ENCODE measurements around the gene SCARB1. TPM values are rescaled to one million over a fixed set of nuclear protein-coding genes. Genes with fewer than 3 reads are reported as not detected.

The SCARB1 gene
- total and polyA plus RNA-seq, 4 donors = 14.9 to 88.4 (median 56.2) TPM

DNA sequence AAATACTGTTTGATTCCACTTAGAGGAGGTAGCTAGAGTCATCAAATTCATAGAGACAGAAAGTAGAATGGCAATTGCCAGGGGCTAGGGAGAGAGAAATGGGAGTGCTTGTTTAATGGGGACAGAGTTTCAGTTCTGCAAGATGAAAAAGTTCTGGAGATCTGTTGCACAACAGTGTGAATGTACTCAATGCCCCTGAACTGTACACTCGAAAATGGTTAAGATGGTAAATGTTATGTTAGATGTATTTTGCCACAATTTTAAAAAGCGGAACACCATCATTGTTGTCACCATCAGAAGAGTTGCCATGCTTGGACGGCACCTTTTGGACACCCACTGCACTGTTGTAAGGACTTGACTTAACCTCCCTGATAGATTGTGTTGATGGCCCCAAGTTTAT, 106.9 kb downstream of the SCARB1 start:
- Histone ChIP-seq H3K27me3 (ENCODE audit: control insufficient read depth, insufficient read depth, low read length) (no peaks in the 10 kb centered on the region), H3K4me3 (ENCODE audit: low read depth, low read length) (no peak overlapping the region), H3K27ac (ENCODE audit: low read depth, low read length) (no peak overlapping the region), H3K36me3 (ENCODE audit: control insufficient read depth, insufficient read depth, low read length) (no peaks in the 10 kb centered on the region), H3K4me1 (ENCODE audit: control insufficient read depth, insufficient read depth, low read length) (peaks cover 71% of the 10 kb centered on the region), H3K9me3 (ENCODE audit: control insufficient read depth, insufficient read depth, low read length) (no peaks in the 10 kb centered on the region)
- WGBS (ENCODE audit: insufficient coverage) = 100% methylated on average over 1 of the region's 3 CpGs
- no peak for DNase-seq (ENCODE audit: low read depth in 4 of 6, low spot score in 6 of 6)

DNA sequence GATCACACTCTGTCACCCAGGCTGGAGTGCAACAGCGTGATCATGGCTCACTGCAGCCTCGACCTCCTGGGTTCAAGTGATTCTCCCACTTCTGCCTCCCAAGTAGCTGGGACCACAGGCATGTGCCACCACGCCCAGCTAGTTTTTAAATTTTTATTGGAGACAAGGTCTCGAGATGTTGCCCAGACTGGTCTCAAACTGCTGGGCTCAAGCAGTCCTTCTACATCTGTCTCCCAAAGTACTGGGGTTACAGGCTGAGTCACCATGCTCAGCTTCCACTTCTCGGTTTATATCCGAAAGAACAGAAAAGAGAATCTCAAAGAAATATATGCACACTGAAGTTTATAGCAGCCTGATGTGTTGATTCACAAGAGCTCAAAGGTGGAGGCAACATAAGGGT, 107.5 kb downstream of the SCARB1 start:
- Histone ChIP-seq H3K36me3 (ENCODE audit: control insufficient read depth, insufficient read depth, low read length) (no peaks in the 10 kb centered on the region), H3K27me3 (ENCODE audit: control insufficient read depth, insufficient read depth, low read length) (no peaks in the 10 kb centered on the region), H3K9me3 (ENCODE audit: control insufficient read depth, insufficient read depth, low read length) (no peaks in the 10 kb centered on the region), H3K27ac (ENCODE audit: low read depth, low read length) (no peak overlapping the region), H3K4me3 (ENCODE audit: low read depth, low read length) (no peak overlapping the region), H3K4me1 (ENCODE audit: control insufficient read depth, insufficient read depth, low read length) (peaks cover 72% of the 10 kb centered on the region)
- 97% methylated on average over 5 of the region's 6 CpGs for WGBS (ENCODE audit: insufficient coverage)
- DNase-seq (ENCODE audit: low read depth in 4 of 6, low spot score in 6 of 6) = no peak

DNA sequence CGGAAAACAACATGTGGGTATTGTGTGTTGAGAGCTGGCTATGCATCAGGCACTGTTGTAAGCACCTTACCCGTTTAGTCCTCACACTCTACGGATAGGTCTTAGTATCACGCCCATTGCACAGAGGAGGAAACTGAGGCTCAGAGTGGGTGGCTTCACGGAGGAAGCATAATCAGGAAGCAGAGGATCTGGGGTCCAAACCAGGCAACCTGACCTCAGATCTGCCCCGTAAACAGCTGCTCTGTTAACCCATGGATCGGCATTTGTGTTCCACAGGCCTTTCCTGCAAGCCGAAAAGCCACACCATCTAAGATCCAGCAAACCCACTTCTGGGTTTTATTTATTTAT, 107.9 kb downstream of the SCARB1 start:
- no peak overlapping the region for H3K4me3 ChIP-seq (ENCODE audit: low read depth, low read length)
- no peak for DNase-seq (ENCODE audit: low read depth in 4 of 6, low spot score in 6 of 6)
- H3K36me3 ChIP-seq (ENCODE audit: control insufficient read depth, insufficient read depth, low read length) = no peaks in the 10 kb centered on the region
- 79% methylated on average over 3 of the region's 8 CpGs for WGBS (ENCODE audit: insufficient coverage)
- no peaks in the 10 kb centered on the region for H3K9me3 ChIP-seq (ENCODE audit: control insufficient read depth, insufficient read depth, low read length)
- H3K27ac ChIP-seq (ENCODE audit: low read depth, low read length) = peak overlapping the region; percentile 79
- peaks cover 75% of the 10 kb centered on the region for H3K4me1 ChIP-seq (ENCODE audit: control insufficient read depth, insufficient read depth, low read length)
- no peaks in the 10 kb centered on the region for H3K27me3 ChIP-seq (ENCODE audit: control insufficient read depth, insufficient read depth, low read length)

DNA sequence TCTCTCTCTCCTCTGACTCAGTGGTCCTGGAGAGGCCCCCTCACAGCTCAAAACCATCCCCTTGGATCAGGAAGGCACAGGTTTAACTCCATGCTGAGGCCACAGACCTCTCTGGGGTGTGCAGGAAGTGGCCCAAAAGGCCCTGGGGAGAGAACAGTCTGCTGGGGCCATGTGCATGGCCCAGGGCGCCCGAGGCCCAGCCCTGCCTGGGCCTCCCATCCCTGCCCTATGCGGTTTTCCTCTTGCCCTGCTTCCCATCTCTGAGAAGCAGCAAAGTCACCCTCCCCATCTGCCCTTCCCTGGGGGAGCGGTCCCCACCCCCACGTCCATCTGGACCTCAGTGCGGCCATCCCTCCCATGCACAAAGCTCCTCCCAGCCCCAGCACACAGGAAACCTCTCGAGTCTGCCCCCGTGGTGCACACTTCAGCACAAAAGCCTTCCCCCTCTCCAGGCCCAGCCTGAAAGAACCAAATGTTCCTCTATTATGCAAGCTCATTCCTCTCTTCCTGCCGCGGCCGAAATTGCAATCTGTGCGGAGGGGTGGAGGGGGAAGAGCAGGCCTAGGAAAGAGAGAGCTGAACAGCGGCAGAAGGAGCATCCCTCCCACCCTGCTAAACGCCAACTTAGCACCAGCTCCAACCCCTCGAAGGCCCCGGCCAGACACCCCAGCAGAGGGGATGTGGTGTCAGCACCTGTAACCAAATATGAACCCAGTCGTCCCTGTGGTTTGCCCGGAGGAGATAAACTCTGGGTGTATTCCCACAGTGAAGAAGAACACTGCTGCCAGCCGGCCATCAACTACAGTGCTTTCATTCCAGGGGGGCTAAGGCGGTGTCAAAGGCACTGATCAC, 108.5 kb downstream of the SCARB1 start:
- Histone ChIP-seq H3K9me3 (ENCODE audit: control insufficient read depth, insufficient read depth, low read length) (no peaks in the 10 kb centered on the region), H3K4me1 (ENCODE audit: control insufficient read depth, insufficient read depth, low read length) (peaks cover 77% of the 10 kb centered on the region), H3K27ac (ENCODE audit: low read depth, low read length) (peak overlapping the region; percentile 79), H3K4me3 (ENCODE audit: low read depth, low read length) (no peak overlapping the region), H3K36me3 (ENCODE audit: control insufficient read depth, insufficient read depth, low read length) (no peaks in the 10 kb centered on the region), H3K27me3 (ENCODE audit: control insufficient read depth, insufficient read depth, low read length) (no peaks in the 10 kb centered on the region)
- peak in 4 of 6 donors; percentile 54 to 93 (median 74) for DNase-seq (ENCODE audit: low read depth in 4 of 6, low spot score in 6 of 6)
- WGBS (ENCODE audit: insufficient coverage) = 20% methylated on average over 14 of the region's 20 CpGs

DNA sequence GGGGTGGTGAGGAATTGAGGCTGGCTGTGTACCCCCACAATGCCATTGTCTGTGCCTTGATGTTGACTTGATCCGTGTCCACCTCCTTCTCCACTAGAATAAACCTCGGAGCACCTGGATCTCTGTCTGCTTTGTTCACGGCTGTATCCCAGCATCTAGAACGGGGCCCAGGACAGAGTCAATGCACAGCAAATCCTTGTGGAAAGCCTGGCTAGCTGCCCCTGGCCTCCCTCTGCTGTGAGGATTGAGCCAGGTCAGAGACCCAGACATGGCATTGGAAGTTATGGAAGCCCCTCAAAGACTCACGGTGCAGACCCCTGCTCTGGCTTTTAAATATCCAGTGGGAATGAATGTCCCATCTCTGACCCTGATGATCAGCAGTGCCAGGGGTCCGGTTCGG, 109.2 kb downstream of the SCARB1 start:
- 95% methylated on average over 4 of the region's 7 CpGs for WGBS (ENCODE audit: insufficient coverage)
- no peaks in the 10 kb centered on the region for H3K9me3 ChIP-seq (ENCODE audit: control insufficient read depth, insufficient read depth, low read length)
- no peak overlapping the region for H3K4me3 ChIP-seq (ENCODE audit: low read depth, low read length)
- H3K27ac ChIP-seq (ENCODE audit: low read depth, low read length) = peak overlapping the region; percentile 79
- no peaks in the 10 kb centered on the region for H3K27me3 ChIP-seq (ENCODE audit: control insufficient read depth, insufficient read depth, low read length)
- DNase-seq (ENCODE audit: low read depth in 4 of 6, low spot score in 6 of 6) = no peak
- no peaks in the 10 kb centered on the region for H3K36me3 ChIP-seq (ENCODE audit: control insufficient read depth, insufficient read depth, low read length)
- peaks cover 79% of the 10 kb centered on the region for H3K4me1 ChIP-seq (ENCODE audit: control insufficient read depth, insufficient read depth, low read length)

DNA sequence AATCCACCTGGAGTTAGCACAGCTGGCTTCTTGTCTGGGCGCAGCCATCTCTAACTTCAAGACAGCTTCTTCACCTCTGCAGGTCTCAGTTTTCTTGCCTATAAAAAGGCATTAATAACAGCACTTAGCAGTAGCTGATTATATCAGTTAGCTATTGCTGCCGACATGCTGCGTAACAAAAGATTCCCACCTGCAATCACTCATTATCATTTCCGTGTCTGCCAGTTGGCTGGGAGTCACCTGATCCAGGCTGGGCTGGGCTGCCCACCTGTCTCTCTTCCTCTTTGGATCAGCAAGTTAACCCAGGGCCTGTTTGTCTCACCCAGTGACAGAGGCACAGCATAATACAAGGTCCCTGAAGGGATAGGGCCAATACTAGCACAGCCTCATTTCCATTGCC, 109.7 kb downstream of the SCARB1 start:
- 96% methylated on average over 4 of the region's 4 CpGs for WGBS (ENCODE audit: insufficient coverage)
- Histone ChIP-seq H3K36me3 (ENCODE audit: control insufficient read depth, insufficient read depth, low read length) (no peaks in the 10 kb centered on the region), H3K27me3 (ENCODE audit: control insufficient read depth, insufficient read depth, low read length) (no peaks in the 10 kb centered on the region), H3K9me3 (ENCODE audit: control insufficient read depth, insufficient read depth, low read length) (no peaks in the 10 kb centered on the region), H3K27ac (ENCODE audit: low read depth, low read length) (no peak overlapping the region), H3K4me3 (ENCODE audit: low read depth, low read length) (no peak overlapping the region), H3K4me1 (ENCODE audit: control insufficient read depth, insufficient read depth, low read length) (peaks cover 77% of the 10 kb centered on the region)
- no peak for DNase-seq (ENCODE audit: low read depth in 4 of 6, low spot score in 6 of 6)

DNA sequence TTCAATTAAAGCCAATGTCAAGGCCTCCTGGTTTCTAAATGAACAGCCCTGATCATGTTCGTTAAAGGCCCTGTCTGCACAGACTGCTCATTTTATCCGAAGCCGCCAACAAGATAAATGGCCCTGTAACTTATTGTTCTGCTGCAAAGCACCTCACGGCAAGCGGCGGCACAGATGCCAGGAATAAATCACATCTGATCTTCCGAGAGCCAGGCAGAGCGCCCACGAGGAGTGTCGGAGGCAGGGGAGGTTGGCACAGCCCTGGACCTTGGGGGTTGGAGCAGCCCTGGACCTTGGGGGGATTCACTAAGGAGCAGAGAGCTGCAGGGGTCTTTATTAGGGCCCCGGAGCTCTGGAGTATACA, 110.5 kb downstream of the SCARB1 start:
- Histone ChIP-seq H3K36me3 (ENCODE audit: control insufficient read depth, insufficient read depth, low read length) (no peaks in the 10 kb centered on the region), H3K4me3 (ENCODE audit: low read depth, low read length) (no peak overlapping the region), H3K4me1 (ENCODE audit: control insufficient read depth, insufficient read depth, low read length) (peaks cover 69% of the 10 kb centered on the region), H3K27me3 (ENCODE audit: control insufficient read depth, insufficient read depth, low read length) (no peaks in the 10 kb centered on the region), H3K9me3 (ENCODE audit: control insufficient read depth, insufficient read depth, low read length) (no peaks in the 10 kb centered on the region), H3K27ac (ENCODE audit: low read depth, low read length) (no peak overlapping the region)
- WGBS (ENCODE audit: insufficient coverage) = 34% methylated on average over 10 of the region's 11 CpGs
- DNase-seq (ENCODE audit: low read depth in 4 of 6, low spot score in 6 of 6) = peak in 2 of 6 donors; percentile 67 to 90

DNA sequence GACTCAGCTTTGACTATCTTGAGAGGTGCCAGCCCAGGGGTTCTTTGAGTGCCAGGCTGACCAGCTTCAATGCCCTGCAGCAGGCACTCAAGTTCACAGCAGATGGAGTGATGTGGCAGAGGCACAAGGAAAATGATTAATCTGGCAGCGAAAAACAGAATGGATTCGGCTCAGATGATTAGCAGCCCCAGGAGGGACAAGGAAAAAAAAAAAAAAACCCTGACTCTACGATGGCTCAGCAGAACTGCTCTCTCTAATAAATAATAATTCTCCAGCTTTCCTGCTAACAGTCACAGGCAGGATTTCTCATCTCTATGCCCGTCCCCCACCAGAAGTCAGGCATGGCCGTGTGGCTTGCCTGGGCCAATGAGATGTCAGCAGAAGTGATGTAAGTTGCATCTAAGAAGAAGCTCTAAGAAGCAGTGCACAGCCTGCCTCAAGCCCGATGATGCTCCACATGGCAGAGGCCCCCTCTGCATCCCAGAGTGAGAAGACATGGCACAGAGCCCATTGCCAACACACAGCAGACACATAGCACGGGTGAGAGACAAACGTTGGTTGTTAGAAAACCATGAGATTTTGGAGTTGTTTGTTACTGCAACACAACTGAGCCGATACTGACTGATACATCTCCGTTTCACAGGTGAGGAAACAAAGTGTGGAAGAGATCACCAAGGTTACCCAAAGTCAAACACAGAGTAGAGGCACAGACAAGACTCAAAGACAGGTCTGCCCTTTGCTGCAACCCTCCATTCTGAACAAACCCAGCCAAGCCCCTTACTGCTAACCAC, 111.0 kb downstream of the SCARB1 start:
- Histone ChIP-seq H3K27ac (ENCODE audit: low read depth, low read length) (no peak overlapping the region), H3K4me3 (ENCODE audit: low read depth, low read length) (no peak overlapping the region), H3K36me3 (ENCODE audit: control insufficient read depth, insufficient read depth, low read length) (no peaks in the 10 kb centered on the region), H3K4me1 (ENCODE audit: control insufficient read depth, insufficient read depth, low read length) (peaks cover 63% of the 10 kb centered on the region), H3K9me3 (ENCODE audit: control insufficient read depth, insufficient read depth, low read length) (no peaks in the 10 kb centered on the region), H3K27me3 (ENCODE audit: control insufficient read depth, insufficient read depth, low read length) (no peaks in the 10 kb centered on the region)
- WGBS (ENCODE audit: insufficient coverage) = 43% methylated on average over 4 of the region's 10 CpGs
- DNase-seq (ENCODE audit: low read depth in 4 of 6, low spot score in 6 of 6) = peak in 2 of 6 donors; percentile 76

DNA sequence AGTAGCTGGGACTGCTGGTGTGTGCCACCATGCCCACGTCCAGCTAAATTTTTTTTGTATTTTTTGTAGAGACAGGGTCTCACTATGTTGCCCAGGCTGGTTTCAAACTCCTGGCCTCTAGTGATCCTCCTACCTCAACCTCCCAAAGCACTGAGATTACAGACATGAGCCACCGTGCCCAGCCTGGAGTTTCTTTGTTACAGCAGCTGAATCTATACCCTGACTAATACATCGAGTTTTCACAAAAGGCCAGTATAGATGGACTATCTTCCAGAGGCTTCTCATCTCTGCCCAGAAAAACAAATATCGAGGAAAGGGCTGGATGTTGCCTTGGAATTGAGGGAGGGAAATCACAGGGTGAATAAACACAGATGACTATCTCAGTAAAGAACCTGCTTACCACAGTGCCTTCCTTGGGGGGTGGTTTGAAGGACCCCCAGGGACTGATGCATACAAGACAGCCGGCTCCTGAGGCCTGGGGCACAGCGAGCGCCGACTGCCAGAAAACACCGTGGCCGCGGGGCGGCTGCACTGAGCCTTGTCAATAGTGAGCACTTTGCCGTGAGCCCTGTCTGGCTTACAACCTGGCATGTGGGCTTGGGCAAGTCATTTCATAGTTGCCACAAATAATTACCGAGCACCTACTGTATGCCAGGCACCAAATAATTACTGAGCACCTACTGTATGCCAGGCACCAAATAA, 111.9 kb downstream of the SCARB1 start:
- Histone ChIP-seq H3K9me3 (ENCODE audit: control insufficient read depth, insufficient read depth, low read length) (no peaks in the 10 kb centered on the region), H3K27ac (ENCODE audit: low read depth, low read length) (no peak overlapping the region), H3K27me3 (ENCODE audit: control insufficient read depth, insufficient read depth, low read length) (no peaks in the 10 kb centered on the region), H3K4me1 (ENCODE audit: control insufficient read depth, insufficient read depth, low read length) (peaks cover 65% of the 10 kb centered on the region), H3K36me3 (ENCODE audit: control insufficient read depth, insufficient read depth, low read length) (no peaks in the 10 kb centered on the region), H3K4me3 (ENCODE audit: low read depth, low read length) (no peak overlapping the region)
- WGBS (ENCODE audit: insufficient coverage) = 87% methylated on average over 11 of the region's 14 CpGs
- DNase-seq (ENCODE audit: low read depth in 4 of 6, low spot score in 6 of 6) = no peak
